GM10847 (cell line): ENCODE results near the gene LRRK1.

Experiments used
- POLR2A ChIP-seq: IDR thresholded peaks from 2 replicates; pipeline ENCODE4 v1.6.1; 2011; ENCODE audit not compliant: insufficient read length; ENCODE audit errors: extremely low read depth

Gene LRRK1

DNA sequence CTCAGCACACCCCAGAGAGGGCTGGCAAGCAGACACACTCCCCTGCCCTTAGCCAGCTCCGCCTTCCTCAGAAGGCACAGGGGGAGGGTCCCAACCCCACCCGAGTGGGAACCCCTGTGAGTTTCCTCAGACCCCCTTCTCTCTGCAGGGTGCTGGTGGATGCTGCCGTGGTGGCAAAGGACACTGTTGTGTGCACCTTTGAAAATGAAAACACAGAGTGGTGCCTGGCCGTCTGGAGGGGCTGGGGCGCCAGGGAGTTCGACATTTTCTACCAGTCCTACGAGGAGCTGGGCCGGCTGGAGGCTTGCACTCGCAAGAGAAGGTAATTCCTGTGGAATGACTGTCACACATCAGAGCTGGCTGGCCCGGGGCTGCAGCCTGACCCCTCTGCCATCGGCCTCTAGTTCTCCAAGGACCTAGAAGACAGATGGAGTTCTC, 149.4 kb downstream of the LRRK1 start:
- TF ChIP-seq POLR2A: no peak

DNA sequence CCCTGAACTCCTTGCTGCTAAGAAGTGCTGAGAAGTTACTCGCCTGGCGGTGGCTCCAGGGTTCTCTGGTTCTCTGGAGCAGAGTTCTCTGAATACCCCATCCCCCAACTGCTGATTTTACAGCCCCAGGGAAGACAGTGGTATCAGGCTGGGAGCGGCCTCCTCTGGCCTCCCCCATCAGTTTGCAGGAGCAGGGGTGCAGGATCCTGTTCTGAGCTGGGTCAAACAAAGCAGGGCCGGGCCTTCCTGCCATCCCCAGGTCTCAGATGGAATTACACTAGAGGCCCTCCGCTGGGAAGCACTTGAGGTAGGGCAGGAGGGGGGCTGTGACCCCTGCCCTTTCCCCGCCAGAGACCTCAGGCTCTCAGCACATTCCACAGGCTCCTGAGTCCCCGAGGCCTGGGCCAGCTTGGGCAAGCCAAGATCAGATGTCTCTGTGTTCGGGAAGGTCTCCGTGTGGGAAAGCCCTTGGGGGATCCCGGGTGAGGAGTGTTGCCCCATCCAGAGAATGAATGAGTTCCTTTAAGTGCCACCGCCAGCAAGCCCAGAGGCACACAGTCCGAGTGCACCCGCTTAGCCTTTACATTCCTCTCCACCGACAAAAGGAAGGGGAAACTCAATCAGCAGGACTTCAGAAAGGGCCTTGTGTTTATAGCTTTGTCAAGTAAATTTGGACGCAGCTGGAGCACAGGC, 149.9 kb downstream of the LRRK1 start:
- no peak for TF ChIP-seq POLR2A

GRCh38 chr15:101069654-101069973, 150.5 kb downstream of the LRRK1 start:
- no peak for TF ChIP-seq POLR2A

GRCh38 chr15:101070024-101070423, 150.9 kb downstream of the LRRK1 start:
- TF ChIP-seq POLR2A: no peak

GRCh38 chr15:101070502-101071273, 151.5 kb downstream of the LRRK1 start:
- no peak for TF ChIP-seq POLR2A

DNA sequence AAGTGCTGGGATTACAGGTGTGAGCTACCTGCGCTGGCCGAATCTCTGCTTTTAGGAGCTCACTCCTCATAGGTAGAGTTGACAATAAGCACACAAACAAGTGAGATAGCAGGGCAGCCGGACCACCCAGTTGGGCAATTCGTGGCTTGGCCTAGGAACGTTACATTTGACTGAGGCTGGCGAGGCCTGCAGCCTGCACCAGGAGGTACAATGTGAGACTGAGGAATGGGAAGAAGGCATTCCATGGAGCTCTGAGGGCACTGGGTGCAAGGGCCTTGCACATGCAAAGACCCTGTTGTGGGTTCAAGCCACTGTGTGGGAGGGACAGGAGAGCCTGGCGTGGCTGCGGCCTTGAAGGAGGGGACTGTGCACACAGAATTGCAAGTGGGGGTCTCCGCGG, 152.5 kb downstream of the LRRK1 start:
- no peak for TF ChIP-seq POLR2A

- no peak for TF ChIP-seq POLR2A
Measured at GRCh38 chr15:101078669-101079323, 159.6 kb downstream of the LRRK1 start.

DNA sequence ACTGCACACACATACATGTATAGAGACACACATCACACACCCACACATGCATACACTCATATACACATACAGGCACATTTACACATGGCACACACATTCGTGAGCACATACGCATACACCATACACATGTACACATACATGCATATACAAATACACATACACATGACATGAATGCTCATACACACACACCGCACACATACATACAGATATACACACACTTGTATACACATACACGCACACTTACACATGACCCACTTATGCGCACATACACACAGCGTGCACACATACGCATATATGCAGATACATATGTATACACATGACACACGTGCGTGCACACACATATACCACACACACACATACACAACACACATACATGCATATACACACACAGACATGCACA, 162.7 kb downstream of the LRRK1 start:
- no peak for TF ChIP-seq POLR2A

DNA sequence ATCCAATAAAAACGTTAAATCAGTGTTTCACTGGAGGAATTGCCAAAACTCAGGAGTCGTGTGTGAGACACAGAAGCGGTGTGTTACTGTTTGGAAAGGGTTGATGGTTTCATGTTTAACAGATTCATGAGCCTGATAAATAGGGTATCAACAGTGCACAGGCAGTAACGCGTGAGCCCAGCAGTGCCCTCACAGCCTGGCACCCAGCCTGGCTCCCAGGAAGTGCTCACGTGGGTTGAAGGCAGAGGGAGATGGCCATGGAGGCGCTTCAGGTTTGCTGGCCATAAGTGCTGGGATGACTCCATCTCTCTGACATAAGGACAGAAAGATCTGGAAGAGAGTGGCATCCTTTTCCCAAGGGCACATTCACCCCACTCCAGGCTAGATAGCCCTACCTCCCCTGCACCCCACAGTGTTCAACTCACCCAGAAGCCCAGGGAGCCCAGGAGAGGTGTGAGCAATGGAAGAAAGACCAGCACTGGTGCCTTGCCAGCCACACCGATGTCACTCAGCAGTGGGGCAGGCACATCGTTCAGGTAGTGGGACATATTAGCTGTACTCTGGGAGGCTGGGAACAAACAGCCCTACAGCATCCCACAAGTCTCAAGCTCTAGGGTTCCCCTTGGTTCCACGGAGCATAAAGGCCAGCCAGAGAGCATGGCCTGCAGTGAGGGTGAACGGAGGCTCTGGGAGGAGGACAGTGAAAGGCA, 164.3 kb downstream of the LRRK1 start:
- TF ChIP-seq POLR2A: no peak

DNA sequence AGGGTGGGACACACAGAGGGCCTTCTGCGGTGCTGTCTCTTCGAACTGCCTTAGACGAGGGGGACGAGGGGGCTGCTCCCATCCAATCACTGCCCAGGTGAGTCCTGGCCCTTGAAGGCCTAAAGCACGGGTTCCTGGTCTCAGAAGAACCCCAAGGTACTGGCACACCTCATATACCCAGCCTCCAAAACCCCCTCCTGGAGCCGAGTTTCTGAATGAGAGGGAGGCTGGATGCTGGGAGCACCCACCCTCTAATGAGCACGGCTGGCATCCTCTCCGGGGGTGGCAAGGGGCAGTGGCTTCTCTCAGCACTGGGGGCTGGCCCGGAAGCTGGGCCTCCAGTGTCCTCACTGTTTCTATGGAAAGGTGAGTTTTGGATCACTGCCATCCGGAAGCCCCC, 165.6 kb downstream of the LRRK1 start:
- TF ChIP-seq POLR2A: no peak

- TF ChIP-seq POLR2A: no peak
Measured at GRCh38 chr15:101085311-101085700, 166.1 kb downstream of the LRRK1 start.

- no peak for TF ChIP-seq POLR2A
Measured at GRCh38 chr15:101086394-101087171, 167.4 kb downstream of the LRRK1 start.

GRCh38 chr15:101087172-101087769, 168.1 kb downstream of the LRRK1 start:
- TF ChIP-seq POLR2A: no peak

GRCh38 chr15:101088271-101088670, 169.1 kb downstream of the LRRK1 start:
- TF ChIP-seq POLR2A: no peak
